GM18511 (cell line): ENCODE measurements around the gene HHATL.

Experiments used
- ATAC-seq: cut with Tn5 transposase; IDR thresholded peaks from one replicate; pipeline ENCODE4 v1.9.1; 2021; ENCODE audit warnings: mild to moderate bottlenecking, moderate library complexity; ENCODE audit not compliant: unreplicated experiment

HHATL gene

DNA sequence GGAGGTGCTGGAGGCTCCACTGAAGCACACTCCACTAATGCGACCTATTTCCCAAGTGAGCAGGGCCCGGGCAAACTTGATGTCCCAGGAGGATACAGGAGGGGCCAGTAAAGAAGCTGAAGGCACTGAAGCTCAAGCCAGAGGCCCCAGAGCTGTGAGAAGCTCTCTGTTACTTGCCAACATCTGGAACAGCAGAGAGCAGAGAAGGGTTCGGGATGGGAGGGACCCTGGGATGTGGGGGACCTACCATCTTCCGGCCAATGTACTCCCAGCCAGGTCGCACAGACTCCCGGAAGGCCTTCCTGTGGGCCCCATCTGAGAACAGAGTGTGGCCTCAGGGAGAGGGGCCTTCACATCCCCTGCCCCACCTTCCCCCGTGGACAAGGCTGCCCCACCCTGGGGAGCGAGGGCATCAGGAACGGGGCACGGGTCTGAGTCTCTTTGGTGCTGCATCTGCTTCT lies 3.1 kb downstream of the HHATL start:
- no peak for ATAC-seq

- ATAC-seq: no peak
Measured at GRCh38 chr3:42698911-42699230, 3.7 kb downstream of the HHATL start.

GRCh38 chr3:42698216-42698910 lies 4.2 kb downstream of the HHATL start:
- no peak for ATAC-seq

- ATAC-seq: no peak
Measured at GRCh38 chr3:42697289-42698051, 5.1 kb downstream of the HHATL start.

DNA sequence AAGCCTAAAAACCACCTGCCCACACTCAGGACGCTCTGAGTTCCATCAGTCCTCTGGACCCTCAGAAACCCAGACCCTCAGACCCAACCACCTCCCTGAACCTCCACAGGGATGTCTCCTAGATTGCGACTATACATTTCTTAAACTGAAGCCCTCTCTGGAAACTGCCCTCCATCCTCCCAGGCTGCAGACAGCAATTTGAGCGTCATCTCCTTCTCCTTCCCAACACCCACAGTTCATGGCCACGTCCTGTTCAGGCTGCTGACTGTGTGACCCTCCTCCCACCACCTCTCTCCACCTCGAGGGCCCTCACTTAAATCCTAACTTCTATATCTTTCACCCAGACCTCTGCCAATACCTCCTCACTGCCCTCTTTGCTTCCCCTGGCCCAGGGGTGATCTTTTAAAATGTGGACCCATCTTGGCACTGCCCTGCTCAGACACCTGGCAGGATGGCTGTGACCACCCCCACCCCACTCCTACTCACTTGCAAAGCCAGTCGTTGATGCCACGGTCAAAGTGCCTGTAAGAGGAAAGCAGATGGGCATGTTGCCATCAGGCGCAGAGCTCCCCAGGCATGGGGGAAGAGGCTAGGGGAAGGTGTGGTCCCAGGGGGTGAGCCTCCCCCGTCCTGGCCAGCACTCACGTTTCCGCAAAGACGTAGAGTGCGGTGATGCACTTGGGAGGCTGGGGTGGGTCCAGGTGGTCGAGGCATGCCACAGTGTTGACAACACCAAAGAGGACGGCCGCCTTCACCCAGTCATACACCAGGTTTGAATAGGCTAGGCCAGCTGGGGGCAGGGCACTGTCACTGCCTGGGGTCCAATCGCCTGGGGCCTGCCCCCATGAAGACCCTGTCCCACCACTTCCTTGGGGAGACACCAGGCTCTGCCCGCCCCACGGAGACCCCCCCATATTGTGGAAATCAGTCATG lies 6.0 kb downstream of the HHATL start:
- no peak for ATAC-seq

- ATAC-seq: no peak
Measured at GRCh38 chr3:42694366-42694765, 8.2 kb downstream of the HHATL start.

DNA sequence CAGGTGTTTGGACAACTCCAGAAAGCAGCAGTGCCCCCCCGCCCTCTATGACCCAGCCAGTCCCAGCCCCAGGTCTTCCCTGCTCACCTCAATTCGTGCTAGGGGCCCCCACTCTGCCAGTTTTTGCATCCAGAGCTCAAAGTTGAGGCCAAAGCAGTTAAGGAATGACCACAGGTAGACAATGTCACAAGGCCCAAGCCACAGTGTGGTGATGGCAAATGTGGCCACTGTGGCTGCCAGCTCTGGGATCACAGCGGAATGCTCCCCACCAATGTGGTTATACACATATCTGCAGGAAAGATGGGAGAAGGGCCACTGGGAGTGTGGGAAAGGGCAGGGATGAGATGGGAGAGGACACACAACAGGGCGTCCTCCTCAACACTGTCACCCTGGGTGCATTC lies 9.1 kb downstream of the HHATL start:
- no peak for ATAC-seq

DNA sequence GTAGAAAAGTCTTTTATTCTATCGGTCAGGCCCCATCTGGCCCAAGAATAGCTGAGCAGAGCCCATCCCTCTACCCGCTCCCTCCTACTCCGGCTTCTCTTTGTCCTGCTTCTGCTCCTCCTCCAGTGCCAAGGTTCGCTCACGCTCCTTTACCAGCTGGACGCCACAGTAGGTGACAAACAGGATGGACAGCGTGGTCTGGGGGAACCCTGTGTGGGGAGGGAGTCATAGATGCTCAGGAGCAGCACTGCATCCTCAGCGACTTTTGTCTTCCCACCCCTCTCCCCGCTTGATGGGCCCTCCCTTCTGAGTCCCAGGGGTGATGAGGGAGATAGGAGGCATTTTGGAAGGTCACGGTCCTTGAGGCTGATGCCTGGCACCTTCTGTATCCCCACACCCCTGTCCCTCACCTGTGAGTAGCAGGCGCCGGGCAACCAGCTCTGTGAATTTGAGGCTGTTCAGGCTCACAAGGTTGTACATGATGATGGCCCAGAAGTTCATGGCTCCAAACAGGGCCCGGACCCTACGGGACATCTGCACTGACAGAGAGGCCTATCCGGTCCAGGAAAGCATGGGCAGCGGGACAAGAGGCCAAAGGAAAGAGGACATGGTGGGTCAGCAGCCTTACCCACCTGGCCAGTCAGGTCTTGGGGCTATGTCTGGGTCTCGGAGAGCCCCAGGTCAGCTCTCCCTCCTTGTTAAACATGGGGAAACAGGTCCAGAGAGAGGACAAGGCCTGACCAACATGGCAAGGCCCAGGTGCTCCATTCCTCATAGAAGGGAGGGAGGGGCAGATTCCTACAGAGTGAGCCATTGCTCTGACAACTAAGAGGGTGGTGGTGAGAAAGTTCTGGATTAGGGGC lies 9.7 kb downstream of the HHATL start:
- ATAC-seq: no peak

GRCh38 chr3:42691816-42692666 lies 10.6 kb downstream of the HHATL start:
- no peak for ATAC-seq

DNA sequence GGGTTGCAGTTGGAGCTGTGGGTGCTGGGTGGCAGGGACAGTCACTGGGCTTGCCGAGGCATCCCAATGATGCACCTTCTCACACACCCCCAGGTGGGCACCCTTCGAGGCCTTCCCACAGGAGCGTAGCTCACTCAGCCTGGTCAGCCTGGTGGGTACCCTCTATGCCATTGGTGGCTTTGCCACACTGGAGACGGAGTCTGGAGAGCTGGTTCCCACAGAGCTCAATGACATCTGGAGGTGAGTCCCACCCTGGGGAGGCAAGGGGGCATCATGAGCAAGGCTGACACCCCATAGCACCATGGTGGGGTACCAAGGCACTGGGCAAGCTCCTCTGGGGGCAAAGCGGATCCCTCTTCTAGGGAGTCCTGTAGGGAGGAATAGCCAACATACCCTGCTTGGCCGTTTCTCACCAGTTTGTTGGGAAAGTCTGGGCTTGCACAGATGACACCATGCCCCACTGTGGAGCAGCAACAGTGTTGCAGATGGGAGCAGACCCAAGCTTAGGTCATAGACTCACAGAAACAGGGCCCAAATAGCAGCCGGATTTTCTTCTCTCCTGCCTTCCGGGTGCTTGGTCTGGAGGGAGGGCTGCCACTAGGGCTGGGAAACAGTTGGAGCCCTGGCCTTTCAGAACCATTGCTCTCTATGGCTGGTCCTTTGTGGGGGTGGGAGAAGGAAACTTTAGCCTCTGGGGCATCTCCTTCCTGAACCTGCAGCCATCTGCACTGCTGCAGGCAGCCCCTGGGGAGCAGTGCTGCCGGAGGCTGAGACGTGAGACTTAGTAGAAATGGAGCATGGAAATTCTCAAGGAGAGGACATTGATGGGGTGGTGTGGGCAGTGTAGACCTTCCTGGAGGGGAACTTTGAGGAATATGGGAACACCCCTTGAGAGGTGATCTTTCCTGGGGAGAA lies 11.6 kb downstream of the HHATL start:
- ATAC-seq: no peak

GRCh38 chr3:42690191-42690590 lies 12.4 kb downstream of the HHATL start:
- ATAC-seq: no peak

GRCh38 chr3:42689421-42690014 lies 13.1 kb downstream of the HHATL start:
- ATAC-seq: no peak

DNA sequence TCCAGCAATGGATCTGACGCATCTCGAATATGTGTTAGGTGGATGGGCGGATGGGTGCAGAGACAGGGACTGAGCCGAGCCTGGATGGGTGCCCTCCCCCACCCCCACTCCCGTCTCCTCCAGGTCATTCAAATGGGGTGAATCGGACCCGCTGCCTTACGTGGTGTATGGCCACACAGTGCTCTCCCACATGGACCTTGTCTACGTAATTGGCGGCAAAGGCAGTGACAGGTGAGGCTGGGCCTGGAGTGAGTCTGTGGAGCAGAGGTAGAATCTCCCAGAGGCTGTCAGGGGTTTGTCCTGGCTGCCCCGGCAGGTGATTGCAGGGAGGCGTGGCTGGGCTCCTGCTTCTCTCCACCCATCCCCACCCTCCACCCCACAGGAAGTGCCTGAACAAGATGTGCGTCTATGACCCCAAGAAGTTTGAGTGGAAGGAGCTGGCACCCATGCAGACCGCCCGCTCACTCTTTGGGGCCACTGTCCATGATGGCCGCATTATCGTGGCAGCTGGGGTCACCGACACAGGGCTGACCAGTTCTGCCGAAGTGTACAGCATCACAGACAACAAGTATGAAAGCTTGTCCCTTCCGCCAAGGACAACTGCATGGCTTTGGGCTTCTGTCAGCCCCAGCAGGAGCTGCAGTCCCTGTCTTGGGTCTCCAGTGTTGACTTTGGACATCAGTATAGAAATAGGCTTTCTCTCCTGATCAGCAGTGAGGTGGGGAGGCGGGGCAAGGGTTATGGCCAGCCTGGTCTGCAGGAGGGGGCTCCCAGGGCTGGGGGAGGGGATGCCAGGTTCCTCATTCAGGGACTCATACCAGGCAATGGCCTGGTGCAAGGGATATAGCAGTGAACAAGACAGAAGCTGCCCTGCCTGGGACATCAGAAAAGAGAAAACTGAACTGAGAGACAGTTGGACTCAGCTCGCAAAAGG lies 13.8 kb downstream of the HHATL start:
- ATAC-seq: no peak

GRCh38 chr3:42688016-42688415 lies 14.6 kb downstream of the HHATL start:
- ATAC-seq: no peak

GRCh38 chr3:42686832-42687650 lies 15.6 kb downstream of the HHATL start:
- no peak for ATAC-seq
